GM04503 (cell line): ENCODE measurements around the gene TSPAN1.

Source experiments
- DNase-seq: peaks from one replicate; pipeline ENCODE4 v3.0.0-alpha.2; 2012; ENCODE audit warnings: low read depth

Gene TSPAN1

DNA sequence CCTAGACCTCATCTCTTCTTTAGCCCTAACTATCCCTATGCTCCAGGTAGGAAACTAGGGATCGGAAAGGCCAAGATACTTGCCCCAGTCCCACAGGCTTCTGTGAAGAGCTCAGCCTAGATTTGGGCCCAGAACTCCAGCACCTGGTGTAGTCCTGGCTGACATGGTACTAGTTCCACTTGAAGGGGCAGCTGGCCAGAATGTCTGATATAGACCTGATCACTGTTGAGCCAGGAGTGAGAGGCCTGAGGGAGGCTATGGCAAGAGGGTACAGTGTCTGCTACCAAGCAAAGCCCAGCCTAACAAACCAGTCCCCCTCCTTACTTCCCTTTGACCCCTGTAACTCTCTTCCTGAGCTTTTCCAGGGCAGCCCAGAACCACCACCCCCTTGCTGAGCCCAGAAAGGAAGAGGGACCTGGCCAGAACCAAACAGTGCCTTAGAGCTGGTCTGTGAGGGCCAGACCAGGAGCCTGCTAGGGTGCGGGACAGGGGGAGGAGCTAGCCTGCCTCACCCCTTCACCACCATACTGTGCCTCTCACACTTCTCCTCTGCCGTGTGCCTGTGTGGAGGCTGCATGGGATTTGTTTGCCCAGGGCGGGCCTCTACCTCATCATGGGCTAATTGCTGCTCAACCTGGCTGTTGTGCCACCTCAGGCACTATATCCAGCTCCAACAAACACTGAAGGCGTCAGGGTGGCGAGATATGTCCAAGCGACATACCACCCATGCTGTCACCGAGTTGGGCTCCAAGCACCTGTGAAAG is 12.4 kb downstream of the TSPAN1 start:
- DNase-seq, result no peak

DNA sequence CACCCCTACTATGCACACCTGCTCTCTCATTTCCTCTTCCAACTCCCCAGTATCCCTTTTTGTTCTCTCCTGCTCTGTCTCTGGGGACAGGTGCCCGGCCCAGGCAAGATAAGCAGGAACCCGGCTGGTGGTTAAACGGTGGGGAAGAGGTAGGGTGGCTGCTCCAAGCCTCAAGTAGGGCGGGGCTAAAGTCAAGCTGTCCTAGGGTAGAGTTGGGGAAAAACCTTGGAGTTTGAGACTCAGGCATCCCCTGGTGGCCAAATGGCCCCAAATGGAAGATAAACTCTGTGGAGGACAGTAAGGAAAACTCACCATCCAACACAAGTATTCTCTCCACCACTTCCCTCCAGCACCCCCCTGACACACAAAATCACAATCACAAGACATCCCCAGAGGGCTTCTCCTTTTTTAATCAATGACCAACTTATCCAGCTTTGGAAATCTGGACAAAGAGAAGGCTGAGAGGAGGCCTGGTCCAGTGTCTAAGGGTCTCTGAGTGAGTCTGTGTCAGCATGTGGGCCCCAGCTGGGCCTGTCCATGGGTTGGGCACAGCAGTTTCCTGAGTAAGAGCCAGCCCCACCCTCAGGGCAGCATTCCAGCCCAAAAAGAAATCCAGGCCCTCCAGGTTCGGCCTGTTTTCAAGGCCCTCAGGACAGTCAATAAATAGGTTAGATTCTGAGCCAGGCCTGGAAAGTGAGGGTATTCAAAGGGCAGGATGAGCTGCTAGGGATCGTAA is 13.6 kb downstream of the TSPAN1 start:
- no peak for DNase-seq

DNA sequence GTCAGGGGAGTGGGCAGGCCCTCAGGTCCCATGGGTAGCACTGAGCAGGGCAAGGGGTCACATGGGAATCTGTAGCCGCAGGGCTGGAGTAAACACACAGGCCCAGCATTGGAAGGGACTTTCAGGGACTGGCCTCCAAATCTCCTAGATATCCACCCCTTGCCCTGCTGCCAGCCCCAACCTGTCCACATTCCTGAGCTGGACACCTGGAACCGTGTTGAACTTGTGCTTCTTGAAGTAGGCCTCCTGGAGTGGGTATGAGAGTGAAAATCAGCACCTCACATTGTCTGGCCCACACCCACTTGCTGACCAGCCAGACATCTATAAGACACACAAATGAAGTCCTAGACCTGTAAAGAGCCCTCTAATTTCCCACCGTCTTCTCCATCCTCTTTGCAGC is 15.7 kb downstream of the TSPAN1 start:
- no peak for DNase-seq

DNA sequence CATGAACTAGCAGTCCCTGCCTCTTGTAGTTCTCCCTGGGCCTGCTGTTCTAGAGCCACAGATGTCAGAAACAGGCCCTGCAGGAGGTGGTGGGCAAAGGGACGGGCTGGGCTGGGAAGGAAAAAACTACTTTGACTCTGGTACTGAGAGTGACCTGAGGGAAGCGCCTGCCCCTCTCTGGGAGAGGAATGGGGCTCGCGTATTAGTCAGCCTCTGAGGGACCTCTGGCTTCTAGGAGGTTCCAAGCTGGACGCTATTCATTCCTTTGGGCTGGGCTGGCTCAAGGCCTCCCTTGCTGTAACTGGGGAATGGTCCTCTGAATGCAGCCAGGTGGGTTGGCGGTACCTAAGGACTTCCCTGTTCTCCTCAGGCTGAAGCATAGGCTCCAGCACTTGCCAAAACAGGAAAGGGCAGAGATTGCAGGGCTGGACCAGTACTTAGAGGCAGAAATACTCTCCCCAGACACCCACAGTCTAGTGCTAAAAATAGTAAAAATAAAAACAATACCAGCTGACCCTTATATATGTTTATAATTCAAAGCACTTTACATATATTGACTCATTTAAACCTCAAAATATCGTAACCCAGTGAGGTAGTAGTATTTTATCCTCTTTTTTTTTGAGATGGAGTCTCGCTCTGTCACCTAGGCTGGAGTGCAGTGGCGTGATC is 16.3 kb downstream of the TSPAN1 start:
- no peak for DNase-seq

DNA sequence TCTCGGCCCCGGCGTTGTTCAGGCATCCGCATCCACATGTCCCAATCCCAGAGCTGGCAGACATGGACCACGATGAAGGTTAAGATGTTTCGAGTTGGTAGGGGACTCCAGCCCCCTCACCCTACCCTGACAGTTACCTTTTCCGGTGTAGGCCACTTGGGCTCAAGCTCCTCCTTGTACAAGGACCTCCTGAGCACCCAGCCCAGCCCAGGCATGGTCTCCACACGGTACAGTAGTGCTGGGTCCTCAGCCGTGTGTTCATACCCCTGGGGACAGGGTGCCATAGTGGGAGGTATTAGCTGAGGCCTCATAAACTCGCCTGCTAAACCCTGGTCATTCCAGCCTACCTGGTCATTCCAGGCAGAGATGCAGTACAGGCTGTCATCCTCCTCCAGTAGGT is 17.3 kb downstream of the TSPAN1 start:
- DNase-seq, result no peak

DNA sequence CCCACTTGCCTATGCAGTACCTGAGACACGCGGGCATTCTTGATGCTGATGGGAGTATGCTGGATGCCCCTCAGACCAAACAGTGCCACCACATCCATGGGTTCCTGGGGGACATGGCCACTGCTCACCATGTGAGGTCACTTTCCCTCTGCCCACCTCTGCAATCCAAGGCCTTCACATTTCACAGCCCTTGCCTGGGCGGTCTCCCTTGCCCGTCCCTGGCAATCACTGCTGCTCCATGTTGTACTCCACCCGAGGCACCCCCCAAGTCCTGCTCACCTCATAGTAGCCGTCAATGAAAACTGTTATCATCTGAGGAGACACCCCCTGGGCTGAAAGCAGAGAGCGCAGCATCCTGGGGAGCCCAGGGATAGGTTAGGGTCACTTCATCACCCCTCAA is 18.4 kb downstream of the TSPAN1 start:
- DNase-seq, result no peak

DNA sequence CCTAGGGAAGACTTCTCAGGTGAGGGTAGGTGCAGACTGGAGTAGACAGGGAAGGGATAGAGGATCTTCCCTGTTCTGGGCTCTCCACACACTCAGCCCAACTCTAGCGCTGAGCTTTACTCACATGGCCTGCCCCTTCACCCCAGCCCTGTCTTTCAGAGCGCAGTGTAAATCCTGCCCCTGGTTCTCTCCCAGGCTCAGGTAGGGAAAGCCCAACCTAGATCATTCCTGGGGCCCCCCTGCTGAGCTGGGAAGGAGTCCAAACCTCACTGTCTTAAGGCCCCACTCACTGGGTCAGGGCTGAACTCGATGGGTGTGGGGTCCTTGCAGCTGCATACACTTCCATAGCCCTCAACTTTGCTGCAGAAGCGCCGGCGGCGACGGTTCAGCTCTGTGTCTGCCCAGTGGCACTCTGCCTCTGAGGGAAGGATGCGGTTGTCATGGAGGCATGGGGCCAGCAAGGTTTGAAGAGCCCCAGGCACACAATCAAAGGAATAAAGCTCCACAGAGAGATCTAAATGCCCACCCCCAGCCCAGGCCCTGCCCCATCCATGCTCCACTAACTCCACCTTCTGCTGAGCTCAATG is 19.2 kb downstream of the TSPAN1 start:
- DNase-seq, result no peak

DNA sequence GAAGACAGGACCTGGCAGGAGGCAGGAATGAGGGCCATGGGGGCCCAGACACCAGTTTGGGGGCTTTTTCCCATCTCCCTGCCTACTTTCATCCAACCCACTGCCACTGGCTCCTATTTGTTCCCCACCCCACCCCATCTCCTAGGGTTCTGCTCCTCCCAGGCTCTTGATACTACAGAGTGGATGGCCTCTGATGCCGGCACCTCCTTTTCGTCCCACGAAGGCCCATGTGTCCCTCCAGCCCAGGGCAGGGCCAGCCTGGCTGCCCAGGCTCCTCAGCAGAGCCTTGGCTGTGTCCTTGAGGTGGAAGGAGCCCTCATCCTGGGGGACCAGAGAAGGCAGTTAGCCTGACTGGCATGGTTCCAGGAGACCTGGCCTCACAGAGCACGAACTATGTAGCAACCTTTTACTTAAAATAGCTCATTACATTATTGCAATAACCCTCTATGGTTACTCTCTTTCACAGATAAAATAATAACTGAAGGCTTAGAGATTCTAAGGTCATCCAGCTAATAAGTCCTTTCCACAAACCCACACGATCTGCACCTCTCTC is 19.8 kb downstream of the TSPAN1 start:
- no peak for DNase-seq

DNA sequence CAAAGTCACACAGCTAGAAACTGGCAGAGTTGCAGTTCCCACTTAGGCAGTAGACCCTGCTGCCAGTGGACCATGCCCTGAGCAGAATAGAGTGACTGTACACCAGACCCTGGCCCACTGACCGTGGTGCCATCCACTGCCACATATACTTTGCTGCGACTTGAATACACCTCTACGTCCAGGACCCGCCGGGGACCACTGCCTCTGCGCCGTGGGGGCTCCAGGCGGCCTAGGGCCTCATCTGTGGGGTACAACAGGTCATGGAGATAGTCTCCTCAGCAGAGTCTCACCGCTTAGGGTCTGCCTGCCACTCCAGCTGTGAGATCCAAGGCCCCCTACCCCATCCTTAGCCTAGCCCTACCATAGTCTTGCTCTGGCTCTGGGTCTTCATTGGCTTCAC is 21.7 kb downstream of the TSPAN1 start:
- DNase-seq, result no peak

DNA sequence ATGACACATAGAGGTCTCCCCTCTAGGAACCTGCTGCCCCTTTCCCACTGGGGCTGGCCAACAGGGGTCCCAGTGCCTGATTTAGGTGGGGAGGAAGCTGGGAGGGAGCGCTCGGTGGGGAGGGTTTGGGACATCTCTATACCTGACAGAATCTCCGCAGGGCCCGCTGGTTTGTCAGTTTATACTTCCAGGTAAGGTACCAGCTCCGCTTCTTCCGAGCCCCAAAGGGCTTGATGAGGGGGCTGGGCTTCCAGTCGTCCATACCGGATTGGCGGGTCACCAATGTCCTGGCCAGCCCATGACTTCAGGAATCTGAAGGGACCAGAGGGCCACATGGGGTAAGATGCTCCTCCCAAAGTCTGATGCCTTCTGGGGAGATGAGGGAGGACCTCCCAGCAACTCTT is 22.7 kb downstream of the TSPAN1 start:
- no peak for DNase-seq

DNA sequence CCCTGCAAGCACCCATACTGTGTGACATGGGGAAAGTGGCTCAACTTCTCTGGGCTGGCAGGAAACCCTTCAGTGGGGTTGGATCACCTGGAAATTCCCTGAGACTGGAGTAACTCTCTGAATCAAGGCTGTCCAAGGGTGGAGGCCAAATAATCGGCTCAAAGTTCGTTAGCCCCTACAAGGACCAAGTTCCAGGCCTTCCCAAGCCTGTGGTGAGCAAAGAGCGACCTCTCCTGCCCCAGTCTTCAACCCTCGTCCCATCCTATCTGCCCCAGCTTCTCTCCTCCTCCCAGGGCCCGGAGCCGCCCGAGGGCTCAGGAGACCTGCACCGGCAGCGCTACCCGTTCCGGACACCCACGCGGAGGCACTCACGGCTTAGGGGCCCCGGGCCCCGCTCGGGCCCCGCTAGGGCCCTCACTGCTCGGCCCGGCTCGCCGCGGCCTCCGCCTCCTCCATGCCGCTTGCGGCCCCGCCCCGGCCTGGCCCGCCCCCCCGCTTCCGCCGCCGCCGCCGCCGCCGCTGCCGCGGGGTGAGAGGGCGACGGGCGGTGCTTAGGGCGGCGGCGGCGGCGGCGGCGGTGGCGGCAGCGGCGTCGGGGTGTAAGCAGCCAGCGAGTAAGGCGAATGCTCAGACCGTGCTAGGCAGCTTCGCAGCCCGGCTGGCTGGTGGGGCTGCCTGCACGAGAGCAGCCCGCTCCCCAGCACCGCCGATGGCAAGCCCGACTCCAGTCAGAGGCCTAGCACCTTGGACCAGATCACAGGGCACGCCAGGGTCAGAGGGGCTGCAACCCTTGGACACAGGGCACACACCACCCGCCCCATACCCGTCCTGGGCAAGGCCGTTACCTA is 23.3 kb downstream of the TSPAN1 start, which contains the start of gene POMGNT1:
POMGNT1 (minus strand) TSS at position 471 of the 848 bp plus-strand sequence. CDS start 613 bp downstream, outside the sequence.
- DNase-seq, result no peak

DNA sequence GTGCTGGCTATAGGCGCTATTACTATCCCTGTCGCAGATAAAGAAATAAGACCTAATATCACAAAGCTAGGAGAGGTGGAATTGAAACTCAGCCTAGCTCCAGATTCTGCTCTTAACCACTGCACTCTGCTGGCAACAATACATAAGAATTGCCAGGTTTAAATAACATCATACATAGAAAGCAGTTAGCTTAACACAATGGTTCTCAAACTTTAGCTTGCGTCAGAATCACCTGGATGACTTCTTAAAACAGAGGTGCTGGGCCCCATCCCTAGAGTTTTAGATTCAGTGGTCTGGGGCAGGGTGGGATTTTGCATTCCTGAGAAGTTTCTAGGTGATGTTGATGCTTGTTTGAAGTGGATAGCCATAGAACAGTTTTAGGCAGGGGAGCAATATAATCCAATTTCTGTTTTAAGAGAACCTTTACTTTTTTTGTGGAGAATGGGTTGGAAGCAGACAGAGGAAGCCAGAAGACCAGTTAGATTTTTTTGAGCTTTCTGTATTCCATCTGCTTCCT is 24.4 kb downstream of the TSPAN1 start:
- no peak for DNase-seq

DNA sequence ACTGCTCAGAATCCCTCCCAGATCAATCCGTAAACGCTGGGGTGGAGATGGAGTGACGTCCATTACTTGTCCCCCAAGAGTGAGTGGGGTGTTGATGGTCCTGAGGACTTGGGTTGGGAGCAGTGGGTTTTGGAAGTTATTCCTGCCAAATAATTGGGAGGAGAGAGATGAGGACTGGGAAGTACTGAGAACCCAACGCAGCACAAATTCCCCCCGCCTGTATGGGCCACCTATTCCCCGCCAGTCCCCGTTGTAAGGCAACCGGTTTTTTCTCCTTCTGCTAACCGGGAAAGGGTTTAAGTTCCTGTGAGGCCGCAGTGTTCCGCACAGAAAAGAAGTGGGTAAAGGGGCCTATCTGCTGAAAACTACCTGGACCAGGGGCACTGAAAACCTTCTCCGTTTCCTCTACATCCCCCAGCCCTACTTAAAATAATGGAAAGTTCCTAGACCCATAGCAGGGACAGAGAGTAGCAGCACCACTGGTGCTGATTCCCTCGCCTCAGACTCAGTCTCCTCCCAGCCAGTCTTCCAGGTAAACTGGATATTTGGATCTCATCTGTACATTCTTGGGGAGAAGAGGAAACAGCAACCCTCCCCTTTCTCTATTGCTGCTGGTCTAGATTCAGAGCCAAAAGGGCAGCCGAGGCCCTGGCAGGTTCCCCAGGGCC is 29.0 kb downstream of the TSPAN1 start:
- DNase-seq, result no peak

DNA sequence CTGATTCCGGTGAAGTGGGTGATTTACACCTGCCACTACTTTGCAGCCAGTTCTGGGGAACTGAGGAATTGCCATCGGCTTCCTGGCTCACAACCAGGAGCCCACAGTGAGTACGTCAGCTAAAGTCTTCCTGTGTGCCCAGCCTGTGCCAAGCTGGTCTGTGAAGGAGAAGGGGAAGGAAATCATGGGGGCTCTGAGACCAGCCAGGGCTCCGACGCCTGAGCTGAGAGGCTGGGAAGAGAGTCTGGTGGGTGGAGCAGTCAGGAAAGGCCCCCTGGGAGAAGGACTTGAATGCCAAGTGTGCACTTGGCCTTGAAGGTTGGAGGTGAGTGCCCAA is 29.5 kb downstream of the TSPAN1 start:
- DNase-seq, result no peak

DNA sequence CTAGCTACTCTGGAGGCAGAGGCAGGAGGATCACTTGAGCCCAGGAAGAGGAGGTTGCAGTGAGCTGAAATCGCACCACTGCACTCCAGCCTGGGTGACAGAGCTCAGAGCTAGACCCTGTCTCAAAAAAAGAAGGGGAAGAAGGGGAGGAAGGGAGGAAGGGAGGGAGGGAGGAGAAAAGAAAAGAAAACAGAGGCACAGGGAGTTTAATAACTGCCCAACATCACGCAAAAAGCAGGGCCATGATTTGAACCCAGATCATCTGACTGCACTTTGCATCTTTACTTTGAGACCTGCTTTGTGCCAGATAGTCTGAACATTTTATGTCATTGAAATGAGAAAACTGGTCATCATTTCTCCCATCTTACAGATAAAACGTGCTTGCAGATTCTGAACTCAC is 30.3 kb downstream of the TSPAN1 start:
- no peak for DNase-seq

DNA sequence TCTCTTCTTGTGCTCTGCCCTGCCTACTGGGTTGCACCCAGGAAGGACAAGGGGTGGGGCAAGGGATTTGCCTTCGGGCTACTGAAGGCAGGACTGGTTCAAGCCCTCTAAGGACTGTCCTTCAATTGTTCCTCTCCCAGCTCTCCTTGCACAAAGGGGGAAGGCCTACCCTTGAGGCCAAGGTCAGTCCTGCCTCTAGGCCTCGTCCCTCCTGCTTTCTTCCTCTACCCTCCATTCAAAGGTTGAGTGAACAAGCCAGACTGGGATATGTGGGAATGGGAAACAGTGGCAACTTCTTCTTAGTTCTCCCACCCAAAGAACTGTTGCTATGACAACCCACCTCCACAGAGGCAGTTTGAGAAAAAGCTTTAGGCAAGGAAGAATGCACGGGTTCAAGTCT is 30.9 kb downstream of the TSPAN1 start:
- DNase-seq, result no peak

DNA sequence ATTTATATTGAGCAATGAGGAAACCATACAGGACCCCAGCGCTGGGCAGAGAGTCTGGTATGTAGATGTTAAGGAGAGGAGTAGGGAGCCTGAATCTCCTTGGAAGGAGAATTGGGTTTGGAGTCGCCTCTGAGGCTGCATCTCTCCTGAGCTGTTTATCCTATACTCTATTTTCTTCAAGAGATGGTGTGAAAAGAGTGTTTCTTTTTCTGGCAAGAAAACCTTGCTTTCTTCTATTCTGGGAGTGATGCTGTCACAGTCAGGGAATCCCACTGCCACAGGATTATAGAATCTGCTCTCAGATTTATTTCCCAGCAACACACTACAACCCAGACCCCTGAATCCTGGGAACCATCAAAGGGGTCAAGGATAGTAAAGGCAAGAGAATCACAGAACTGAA is 31.5 kb downstream of the TSPAN1 start:
- DNase-seq, result no peak

DNA sequence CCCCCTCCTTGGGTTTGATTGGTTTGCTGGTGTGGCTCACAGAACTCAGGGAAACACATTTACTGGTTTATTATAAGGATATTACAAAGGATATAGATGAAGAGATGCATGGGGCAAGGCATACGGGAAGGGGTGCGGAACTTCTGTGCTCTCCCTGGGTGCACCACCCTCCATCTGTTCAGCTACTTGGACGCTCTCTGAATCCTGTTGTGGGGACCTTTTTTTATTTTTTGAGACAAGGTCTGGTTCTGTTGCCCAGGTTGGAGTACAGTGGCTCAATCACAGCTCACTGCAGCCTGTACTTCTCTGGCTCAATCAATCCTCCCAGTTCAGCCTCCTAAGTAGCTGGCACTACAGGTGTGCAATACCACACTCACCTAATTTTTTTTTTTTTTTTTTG is 35.7 kb downstream of the TSPAN1 start:
- no peak for DNase-seq

DNA sequence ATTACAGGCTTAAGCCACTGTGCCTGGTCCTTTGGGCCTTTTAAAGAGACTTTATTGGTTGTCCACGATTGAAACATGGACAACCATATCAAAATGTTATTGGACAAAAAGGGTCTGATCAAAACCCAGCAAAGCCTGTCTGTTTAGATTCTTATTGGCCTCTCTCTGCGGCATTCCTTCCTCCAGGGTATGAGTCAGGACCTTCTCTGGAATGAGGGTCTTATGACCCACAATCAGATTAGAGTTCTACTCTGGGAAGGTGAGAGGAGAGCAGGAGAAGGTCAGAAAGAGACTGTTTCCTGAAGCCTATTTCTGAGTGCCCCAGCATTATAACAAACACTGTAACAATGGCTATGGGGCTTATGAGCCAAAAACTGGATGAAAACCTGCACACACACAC is 36.2 kb downstream of the TSPAN1 start:
- no peak for DNase-seq

DNA sequence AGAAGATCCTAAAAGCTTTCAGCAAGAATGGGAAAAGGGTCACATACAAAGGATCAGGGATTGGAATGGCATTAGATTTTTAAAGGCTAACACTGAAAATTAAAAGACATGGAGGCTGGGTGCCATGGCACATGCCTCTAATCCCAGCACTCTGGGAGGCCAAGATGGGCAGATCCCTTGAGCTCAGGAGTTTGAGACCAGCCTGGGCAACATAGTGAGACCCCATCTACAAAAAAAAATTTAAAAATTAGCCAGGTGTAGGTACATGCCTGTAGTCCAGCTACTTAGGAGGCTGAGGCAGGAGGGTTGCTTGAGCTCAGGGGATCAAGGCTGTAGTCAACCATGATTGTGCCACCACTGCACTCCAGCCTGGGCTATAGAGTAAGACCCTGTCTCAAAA is 40.6 kb downstream of the TSPAN1 start:
- no peak for DNase-seq

DNA sequence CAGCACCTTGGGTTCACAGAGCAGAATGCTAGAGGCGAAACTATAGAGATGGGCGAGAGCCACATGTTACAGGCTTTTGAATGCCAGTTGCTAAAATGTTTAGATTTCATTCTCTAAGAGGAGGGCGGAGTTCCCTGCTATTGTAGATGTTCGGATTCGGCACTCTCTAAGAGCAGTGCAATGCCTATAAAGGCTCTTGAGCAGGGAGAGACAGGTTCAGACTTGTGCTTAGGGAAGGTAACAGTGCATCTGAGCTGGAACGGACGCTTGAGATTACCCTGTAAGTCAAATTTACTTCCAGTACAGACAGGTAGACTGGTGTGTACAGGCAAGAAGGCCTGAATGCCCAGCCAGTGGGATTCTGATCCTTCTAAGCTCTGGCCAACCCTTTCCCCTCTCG is 43.6 kb downstream of the TSPAN1 start:
- DNase-seq, result no peak
